GM18868 (cell line): ENCODE measurements around the gene CTNNBIP1.

Experiments used
- ATAC-seq: cut with Tn5 transposase; IDR thresholded peaks from one replicate; pipeline ENCODE4 v1.9.1; 2021; ENCODE audit warnings: mild to moderate bottlenecking, moderate library complexity; ENCODE audit not compliant: unreplicated experiment

Gene CTNNBIP1

DNA sequence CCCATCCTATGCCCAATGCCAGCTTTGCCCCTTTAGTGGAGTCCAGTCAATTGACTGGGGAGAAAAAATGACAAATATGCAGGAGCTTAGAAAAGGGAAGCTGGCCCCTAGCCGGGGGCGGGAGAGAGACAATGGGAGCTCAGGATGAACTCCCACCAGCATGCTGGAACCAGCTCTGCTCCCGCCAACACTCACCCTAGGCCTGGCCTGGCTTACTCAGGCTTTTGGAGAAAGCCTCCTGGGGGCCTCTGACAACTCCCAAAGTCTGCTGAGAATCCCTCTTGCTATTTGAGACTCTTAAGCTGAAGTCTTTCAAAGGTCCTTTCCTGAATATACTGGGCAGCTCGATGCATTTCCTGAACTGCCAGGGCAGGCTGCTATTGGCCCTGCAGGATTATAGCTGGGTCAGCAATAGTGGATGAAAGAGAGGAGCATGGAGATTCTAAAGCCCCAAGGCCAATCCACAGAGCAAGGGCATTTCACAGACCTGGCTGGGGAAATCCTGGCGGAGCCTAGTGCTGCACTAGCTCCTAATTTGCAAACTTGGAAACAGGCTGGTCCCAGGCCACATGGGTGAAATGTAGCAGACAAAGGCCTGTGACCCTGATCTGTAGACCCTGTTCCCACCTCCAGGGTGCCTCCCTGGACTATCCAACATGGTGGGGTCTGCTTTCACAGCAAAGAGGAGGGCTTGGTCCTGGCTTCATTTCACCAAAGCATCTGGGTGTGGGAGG lies 50.6 kb downstream of the CTNNBIP1 start:
- no peak for ATAC-seq

DNA sequence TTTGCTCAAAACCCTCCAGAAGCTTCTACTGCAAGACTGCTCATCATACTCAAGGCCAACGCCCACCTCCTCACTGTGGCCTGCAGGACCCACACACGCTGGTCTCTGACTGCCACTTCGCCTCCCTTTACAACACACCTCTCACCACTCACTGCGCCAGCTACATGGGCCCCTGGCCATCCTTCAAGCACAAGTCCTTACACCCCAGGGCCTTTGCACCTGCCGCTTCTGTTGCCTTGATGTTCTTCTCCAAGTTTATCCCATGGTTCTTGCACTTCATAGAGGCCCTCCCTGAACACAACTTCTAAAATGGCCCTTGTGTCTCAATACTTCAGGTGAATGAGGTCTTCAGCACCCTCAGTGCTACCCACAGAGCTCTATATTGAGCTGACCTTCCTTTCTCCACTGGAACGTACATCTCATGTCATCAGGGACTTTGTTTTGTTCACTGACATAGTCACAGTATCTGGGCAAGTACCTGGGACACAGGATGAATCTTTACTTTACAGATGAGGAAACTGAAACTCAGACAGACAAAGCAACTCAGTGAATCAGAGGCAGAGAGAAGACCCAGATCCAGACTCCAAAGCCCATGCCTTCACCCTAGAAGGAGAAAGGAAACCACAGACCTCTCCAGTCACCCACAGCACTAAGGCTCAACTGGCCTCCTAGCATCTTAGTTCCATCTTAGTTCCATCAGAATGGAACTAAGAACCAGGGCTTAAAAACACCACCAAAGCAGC lies 51.6 kb downstream of the CTNNBIP1 start:
- no peak for ATAC-seq

DNA sequence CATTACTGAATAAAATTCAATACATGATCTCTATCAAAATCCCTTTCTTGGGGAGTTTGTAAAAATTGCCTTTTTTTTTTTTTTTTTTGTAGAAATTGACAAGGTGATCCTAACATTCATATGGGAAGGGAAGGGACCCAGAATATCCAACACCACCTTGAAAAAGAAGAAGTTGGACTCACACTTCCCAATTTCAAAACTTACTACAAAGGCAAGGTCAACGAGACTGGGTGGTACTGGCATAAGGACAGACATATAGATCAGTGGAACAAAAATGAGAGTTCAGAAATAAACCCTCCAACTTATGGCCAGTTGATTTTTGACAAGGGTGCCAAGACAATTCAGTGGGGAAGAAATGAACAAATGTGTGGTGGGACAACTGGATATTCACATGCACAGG lies 54.9 kb downstream of the CTNNBIP1 start:
- ATAC-seq: no peak

DNA sequence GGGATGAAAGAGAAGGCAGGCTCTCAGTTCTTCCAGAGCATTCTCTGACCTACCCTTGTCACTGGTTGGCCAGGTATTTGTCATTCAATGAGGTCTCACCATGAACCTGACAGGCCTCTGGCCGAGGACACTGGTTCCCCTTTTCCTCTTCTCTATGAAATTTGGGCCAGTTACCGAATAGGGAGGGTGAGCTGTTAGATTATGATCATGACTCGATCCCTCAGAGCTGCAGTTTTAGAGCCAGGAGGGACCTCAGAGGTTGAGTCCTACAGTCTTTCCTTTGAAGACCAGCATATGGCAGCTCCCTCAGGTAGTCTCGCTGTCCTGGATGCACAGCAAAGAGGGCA lies 56.8 kb downstream of the CTNNBIP1 start:
- ATAC-seq: no peak

DNA sequence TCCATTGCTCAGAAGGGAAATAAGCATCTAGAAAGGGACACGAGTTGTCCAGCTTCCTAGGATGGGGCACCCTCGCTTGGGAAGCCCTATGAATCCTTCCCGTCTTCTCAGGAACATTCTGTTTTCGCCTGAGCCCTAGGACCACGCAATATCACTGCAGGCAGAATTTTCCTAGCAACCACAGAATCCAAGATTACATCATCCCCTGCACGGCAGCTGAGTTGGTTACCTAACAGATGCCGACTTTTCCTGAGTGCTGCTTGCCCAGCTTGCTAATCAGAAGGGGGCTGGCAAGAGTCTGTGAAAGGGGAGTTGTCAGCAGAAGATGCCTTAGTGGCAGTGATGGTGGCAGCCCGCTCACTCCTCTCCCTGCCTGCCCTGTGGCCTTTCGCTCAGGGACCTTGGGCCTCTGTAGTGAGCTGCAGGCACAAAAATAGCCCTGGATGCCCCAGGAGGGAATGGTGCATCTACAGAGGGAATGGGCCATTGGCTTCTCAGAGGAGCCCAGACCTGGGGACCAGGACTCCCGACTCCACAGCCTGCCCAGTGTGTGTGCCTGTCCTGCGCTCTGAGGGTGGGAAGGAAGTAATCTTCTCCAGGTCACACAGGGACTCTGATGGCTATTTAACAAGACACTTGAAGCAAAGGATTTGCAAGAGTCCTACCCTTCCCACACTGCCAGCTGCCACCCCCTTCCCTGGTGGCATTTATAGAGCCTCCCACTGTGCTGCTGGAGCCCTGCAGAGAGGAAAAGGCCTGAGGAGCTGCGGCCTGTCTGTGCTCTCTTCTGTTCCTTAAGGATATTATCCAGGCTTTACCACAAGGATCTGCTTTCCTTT lies 57.4 kb downstream of the CTNNBIP1 start:
- no peak for ATAC-seq

DNA sequence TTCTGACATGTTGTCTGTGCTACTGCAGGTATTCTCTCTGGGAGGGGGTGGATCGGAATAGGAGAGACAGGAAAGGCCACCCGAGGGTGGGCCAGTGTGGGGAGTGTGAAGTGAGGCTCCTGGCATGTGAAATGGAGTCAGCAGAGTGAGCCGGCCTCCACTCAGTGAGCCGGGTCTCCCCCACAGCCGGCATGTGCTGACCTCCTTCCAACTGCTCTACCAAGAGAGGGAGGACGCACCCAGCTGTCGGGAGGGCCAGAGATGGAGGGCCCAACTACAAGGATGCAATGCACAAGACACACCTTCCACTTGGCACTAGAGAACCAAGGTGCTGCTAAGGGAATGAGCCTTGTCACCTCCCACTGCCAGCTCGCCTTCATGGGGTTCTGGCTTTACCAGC lies 58.1 kb downstream of the CTNNBIP1 start:
- no peak for ATAC-seq

DNA sequence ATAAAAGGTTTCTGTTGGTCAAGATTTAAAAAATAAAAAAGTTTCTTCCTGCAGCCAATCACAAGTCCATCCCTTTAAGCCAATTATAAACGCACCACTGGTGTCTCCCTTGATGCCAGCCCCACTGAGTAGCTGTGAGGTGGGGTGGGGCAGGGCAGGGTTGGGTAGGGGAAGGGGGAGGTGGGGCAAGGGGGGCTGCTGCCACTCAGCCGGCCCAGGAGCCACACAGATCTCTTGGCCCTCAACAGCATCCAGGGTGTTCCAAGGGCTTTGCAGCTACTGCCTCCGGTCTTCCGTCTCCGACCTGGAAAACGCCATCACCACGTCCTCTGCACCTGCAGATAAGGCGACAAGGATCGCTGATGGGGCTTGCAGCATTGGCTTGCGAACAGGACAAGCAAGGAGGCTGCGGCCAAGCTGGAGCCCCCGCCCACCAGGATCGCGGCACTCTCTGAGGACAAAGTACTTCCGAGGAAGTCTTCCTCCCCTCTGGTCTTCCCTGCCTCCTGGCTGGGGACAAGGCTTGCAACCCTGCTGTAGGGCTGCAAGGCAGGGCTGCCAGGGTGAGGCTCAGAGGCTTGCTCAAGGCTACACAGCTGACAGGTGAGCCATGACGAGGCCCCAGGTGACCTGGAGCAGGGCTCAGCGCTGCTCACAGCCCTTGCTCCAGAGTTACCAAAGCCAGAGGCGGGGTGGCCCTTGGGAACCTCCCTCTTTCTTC lies 59.5 kb downstream of the CTNNBIP1 start:
- ATAC-seq: no peak

DNA sequence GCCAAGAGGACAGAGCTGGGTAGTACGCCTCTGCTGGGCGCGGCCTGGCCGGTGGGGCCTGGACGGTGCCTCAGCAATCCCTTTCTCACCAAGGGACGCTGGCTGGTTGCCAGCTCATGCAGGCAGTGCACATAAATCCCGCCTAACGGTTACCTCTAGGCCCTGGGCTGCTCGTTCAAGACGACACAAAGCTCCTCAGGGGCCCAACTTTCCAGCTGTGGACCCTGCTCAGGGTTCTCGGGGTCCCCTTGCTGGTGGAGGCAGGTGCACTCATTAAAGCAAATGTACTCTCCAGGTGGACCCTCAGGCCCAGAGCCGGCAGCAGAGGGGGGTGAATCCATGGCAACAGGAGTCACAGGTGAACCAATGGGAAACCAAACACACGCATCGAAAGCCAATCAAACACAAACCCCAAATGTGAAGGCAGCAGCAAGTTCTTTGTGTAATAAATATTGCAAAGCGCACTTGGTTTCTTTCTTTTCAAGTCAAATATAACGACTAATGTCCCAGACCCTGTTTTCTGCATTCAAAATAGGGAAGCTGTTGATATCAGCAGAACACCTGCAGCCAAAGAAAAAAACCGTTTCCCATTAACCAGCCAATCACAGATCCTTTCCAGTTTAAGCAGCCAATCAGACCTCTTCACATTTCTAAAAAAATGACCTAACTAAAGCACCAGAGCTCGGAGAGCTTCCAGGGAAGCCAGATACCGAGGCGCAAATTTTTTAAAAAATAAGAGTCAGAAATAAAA lies 60.2 kb downstream of the CTNNBIP1 start:
- ATAC-seq: no peak

DNA sequence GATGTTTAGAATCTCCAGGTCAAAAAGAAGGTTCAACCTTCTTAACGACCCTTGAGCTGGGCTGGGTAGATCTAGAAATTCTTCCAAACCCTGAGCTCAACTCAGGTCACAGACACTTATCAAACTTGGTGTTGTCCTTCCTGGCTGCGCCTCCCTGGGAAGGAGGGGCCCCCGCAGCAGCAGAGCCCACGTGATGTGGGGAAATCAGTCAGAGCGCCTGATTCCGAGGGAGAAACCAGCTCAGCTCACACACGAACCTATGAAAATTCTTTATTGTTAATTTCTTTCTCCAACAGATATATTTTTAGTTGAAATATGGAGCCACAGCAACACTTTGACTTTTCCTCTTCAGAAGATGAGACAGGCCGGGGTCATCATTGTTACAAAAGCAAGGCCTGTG lies 62.0 kb downstream of the CTNNBIP1 start:
- no peak for ATAC-seq

DNA sequence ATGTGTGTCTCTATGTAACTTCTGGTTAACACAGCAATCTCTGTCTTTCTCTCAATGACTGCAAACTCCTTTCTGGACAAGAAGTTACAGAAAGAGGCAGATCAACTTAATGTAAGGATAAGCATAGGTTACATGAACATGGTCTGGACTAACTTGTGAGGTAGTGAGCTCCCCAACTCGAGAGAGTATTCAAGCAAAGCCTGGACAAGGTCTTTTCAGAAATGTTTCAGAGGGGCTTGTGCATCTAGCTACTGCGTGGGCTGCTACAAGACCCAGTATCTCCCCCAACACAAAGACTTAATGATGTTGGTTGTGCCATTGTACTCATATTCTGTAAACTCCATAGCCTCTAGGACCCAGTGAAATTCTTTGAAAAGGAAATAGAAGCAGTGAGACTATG lies 62.8 kb downstream of the CTNNBIP1 start:
- ATAC-seq: no peak

DNA sequence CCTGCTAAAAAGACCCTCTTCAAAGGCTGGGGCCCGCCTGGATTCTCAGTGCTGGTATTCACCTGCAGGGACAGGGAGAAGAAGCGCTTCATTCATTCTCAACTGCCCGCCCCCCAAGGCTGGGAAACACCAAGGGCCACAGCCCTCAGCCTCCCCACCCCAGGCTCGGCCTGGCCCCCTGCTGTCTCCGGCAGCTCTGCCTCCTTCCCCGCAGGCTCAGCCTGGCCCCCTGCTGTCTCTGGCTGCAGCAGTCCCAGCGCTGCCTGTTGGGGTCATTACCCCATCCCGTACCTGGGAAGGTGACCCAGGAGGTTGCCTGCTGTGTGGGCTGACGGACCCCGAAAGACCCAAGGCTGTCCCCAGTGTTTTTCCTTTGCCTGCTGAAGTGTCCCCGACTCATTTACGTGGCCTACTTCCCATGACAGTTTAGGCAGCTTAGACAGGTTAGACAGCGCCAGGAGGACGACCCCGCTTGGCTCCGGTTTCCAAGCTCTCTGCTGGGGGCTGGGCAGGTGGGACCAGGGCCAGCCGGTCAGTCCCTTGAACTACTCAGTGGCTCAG lies 63.4 kb downstream of the CTNNBIP1 start:
- no peak for ATAC-seq

DNA sequence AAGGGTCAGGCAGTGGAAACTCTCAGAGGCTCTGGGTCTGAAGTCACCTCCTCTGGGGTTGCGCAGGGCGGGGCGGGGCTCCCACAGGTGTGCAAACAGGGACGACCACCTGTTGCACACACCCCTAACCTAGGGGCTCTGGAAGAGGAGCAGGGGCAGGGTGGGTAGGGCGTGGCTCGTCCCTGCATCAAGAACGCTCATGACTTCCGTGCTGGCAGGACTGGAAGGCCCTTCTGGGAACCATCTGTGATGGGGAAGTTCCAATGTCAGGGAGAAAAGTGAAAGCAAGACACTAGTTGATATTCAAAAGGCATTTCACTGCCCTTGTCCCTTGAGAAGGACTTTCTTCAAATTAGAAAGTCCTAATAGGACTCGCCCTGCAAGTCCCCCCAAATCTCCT lies 64.2 kb downstream of the CTNNBIP1 start:
- ATAC-seq: no peak

DNA sequence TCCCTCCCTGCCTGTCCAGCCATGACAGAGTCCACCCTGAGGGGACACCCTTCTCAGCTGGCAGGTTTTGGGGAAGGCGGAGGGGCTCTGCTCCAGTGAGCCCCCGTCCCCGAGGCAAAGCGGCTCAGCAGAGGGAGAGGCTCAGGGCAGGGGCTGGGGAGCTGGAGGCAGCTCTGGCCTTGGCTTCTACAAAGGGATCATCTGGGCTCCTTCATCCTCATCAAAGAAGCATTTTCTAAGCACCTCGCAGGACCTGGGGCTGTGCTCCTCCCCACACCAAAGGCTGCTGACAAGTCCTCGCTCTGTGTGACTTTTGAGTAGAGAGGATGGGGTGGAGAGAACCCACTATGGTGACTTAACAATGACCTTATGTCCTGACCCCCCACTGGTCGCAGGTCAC lies 65.3 kb downstream of the CTNNBIP1 start:
- no peak for ATAC-seq

DNA sequence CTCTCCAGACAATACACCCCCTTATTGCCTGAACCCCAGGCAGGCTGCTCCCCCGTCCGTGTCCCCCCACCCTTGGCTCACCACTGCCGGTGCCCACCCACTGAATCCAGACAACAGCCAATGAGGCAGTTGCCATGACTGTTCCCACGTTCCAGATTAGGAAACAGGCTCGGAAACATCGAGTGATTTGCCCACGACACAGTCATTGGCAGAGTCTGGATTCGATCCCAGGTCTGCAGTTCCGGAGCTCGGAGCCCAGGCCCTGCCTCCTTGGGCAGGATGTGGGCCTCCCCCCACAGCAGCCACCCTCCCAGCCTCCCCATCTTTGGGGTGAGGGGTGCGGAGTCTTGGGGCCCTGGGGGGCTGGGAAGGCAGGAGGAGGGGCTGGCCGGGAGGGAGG lies 66.0 kb downstream of the CTNNBIP1 start:
- no peak for ATAC-seq

DNA sequence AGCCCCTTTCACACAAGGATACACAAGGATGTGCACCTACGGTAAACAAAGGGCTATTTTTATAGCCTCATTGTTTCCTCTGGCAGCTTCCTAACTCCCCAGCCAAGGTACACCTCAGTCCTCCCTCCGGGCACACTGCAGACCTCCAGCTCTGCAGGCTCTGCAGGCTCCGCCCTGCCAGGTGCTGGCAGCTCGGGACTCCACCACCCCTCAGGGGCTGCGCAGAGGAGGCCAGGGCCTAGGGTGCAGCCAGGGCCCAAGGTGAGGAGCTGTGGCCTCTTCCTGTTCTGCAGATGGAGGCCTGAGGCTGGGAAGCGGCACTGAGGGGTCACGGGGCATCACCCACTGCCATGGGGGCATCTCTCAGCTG lies 66.5 kb downstream of the CTNNBIP1 start:
- ATAC-seq: no peak

DNA sequence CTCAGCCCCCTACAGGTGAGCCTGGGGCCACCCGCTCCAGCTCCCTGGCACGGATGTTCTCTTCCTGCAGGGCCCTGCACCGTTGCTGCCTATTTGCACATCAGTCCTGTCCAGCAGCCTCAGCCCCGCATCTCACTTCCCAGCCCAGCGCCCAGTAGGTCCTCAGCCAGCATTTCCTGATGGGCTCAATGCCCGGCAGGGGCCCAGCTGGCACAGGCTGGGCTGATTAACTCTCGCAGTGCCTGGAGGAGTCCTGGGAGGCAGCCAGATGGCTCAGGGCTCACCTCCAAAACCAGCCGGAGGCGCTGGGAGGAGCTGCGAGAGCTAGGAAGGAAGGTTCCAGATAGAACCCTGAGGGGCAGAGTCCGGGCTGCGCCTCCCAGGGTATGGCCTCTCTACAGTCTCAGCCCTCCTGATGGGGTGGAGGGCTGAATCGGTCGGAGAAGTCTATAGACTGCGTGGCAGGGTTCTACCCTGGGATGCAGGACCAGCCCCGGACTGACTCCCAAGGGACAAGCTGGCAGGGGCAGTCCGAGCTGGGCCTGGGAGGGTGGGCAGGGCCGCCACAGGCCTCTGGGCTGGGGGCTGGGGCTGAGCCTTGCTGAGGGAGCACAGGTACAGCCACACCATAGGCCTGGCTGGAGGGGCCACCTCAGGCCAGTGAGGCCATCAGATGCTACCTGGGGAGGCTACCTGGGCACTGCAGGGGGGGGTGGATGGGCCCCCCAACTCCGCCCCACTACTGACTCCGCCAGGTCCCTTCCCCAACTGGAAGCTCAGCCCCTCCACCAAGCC lies 67.1 kb downstream of the CTNNBIP1 start:
- no peak for ATAC-seq

DNA sequence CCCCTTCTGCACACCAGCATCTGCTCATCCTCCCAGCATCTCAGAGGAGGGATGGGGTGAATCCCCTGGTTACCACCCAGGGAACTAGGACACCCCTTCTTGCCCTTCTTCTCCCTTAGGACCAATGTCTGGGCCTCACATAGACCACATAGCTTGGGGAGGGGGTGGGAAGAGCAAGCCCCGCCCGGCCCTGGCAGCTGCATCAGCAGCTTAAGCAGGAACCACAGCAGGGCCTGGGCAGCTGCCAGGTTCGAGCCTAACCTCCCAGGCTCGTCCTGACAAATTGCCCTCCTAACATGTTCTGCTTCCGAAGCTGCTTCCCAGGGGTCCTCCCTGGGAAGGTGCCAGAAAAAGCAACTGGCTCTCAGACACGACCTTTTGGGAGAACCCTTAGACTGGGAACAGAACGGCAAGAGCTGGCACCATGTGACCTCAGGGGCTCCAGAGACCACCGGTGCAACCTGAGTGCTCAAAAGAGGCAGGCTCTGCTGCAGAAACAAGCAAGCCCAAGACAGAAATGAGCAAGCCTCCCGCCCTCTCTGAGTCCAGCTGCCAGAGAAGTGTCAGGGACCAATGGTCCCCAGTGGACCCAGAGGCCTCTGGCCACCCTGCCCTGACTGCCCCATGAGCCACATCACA lies 67.9 kb downstream of the CTNNBIP1 start:
- no peak for ATAC-seq

DNA sequence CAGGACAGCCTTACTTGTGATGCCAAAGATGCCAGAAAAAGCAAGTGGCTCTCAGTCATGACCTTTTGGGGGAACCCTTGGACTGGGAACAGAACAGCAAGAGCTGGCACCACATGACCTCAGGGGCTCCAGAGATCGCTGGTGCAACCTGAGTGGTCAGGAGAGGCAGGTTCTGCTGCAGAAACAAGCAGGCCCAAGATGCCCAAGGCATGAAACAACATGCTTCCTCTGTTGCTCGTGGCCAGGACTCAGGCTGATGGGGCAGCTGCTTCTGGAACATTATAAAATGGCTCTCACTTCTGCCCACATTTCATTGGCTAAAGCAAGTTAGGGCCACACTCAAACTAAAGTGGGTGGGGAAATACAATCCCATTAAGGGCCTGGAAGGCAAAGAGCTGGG lies 68.6 kb downstream of the CTNNBIP1 start:
- no peak for ATAC-seq

DNA sequence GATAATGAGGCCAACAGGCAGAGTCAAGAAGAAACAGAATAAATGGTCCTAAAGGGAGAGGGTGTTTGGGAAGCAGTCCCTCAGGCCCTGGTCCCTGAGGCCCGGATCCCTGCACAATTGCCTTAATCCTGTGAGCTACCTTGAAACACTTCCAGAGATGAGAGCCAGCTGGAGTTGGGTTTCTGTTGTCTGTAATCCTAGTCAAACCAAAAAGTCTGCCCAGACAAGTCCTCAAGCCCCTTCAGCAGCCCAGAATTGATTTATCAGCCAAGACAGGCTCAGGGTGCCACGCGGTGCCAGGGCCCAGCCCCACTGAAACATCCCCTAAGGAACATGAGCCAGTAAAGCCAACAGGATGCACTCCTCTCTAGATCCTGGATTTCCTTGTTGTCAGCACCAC lies 69.9 kb downstream of the CTNNBIP1 start:
- ATAC-seq: no peak
